H1 (cell line): ENCODE results near the gene RPUSD4. TPM values are rescaled to one million over a fixed set of nuclear protein-coding genes. Genes with fewer than 3 reads are reported as not detected.

Source experiments
- CTCF ChIA-PET: fragments of 300-600 bp; sonication (Branson Sonifier 250); formaldehyde crosslinking; loops from one replicate; lab custom pipeline; 2021; ENCODE audit not compliant: partially characterized antibody; lab: Charles Lee
- POLR2A ChIA-PET: fragments of 300-600 bp; sonication (Branson Sonifier 250); formaldehyde crosslinking; loops from one replicate; lab custom pipeline; 2021; ENCODE audit warnings: inconsistent platforms; ENCODE audit not compliant: partially characterized antibody; lab: Charles Lee
- DNase-seq, 2 experiments: peaks; one replicate each; pipeline versions ENCODE4 v3.0.0 to v3.0.0-alpha.2; 2010 to 2022; ENCODE audit warnings: low spot score in 2 of 2, low read depth in 1 of 2, mixed read lengths in 1 of 2
- FAIRE-seq: peaks from 2 replicates; lab custom pipeline; 2011; peaks lifted over from hg19 to GRCh38; lab: Jason Lieb, UNC
- H2AFZ ChIP-seq: 2 replicates; pipeline ENCODE4 v1.8.1; 2012; ENCODE audit warnings: low read length, inconsistent platforms
- H2AK5ac ChIP-seq: 2 replicates; pipeline ENCODE4 v1.6.1; 2013; ENCODE audit warnings: low read depth, low read length
- H2BK120ac ChIP-seq: replicated peaks from 2 replicates; pipeline ENCODE3; 2013; ENCODE audit warnings: low read depth, low read length, inconsistent platforms
- H2BK12ac ChIP-seq: 2 replicates; pipeline ENCODE4 v1.6.1; 2013; ENCODE audit warnings: low read depth, low read length
- H2BK15ac ChIP-seq: 2 replicates; pipeline ENCODE4 v1.6.1; 2013; ENCODE audit warnings: low read length
- H2BK20ac ChIP-seq: 2 replicates; pipeline ENCODE4 v1.6.1; 2013; ENCODE audit warnings: low read length
- H2BK5ac ChIP-seq: 2 replicates; pipeline ENCODE4 v1.6.1; 2013; ENCODE audit warnings: low read depth, low read length
- H3K14ac ChIP-seq: 2 replicates; pipeline ENCODE4 v1.6.1; 2013; ENCODE audit warnings: inconsistent platforms; ENCODE audit not compliant: insufficient read length
- H3K18ac ChIP-seq: 2 replicates; pipeline ENCODE4 v1.6.1; 2013; ENCODE audit warnings: low read length; ENCODE audit errors: extremely low read depth
- H3K23ac ChIP-seq: 2 replicates; pipeline ENCODE4 v1.6.1; 2013; ENCODE audit warnings: inconsistent platforms; ENCODE audit not compliant: insufficient read length
- H3K23me2 ChIP-seq: 2 replicates; pipeline ENCODE4 v1.6.1; 2013; ENCODE audit warnings: low read depth, low read length
- H3K27ac ChIP-seq: 2 replicates; pipeline ENCODE4 v1.6.1; 2011; ENCODE audit warnings: low read depth, low read length, inconsistent platforms
- H3K27me3 ChIP-seq, 4 experiments: replicated peaks in 1 of 4; 1 replicate in 1 of 4; 2 replicates in 3 of 4; pipeline versions ENCODE4 v1.6.1 to v1.8.1; 2011 to 2013; ENCODE audit warnings: low read length in 3 of 4, mild to moderate bottlenecking in 3 of 4, inconsistent platforms in 2 of 4, mixed read lengths in 2 of 4, moderate library complexity in 1 of 4; ENCODE audit not compliant: control insufficient read depth in 3 of 4, insufficient read depth in 3 of 4; ENCODE audit errors: extremely low read depth in 1 of 4
- H3K36me3 ChIP-seq, 4 experiments: 2 replicates each; pipeline versions ENCODE4 v1.6.1 to v1.8.1; 2011 to 2013; ENCODE audit warnings: mild to moderate bottlenecking in 4 of 4, low read length in 3 of 4, moderate library complexity in 2 of 4, control low read depth in 1 of 4, inconsistent platforms in 1 of 4; ENCODE audit not compliant: insufficient read depth in 4 of 4, control insufficient read depth in 2 of 4
- H3K4ac ChIP-seq: replicated peaks from 2 replicates; pipeline ENCODE3; 2013; ENCODE audit warnings: low read length, low read depth, mixed read lengths, inconsistent platforms; ENCODE audit not compliant: insufficient read length
- H3K4me1 ChIP-seq, 4 experiments: replicated peaks in 1 of 4; 1 replicate in 1 of 4; 2 replicates in 3 of 4; pipeline versions ENCODE4 v1.6.1 to v1.8.1; 2011 to 2013; ENCODE audit warnings: low read length in 3 of 4, inconsistent platforms in 2 of 4, mixed read lengths in 1 of 4; ENCODE audit not compliant: insufficient read depth in 4 of 4, control insufficient read depth in 3 of 4
- H3K4me2 ChIP-seq, 2 experiments: 2 replicates each; pipeline versions ENCODE4 v1.6.1 to v1.8.1; 2011 to 2013; ENCODE audit warnings: low read depth in 2 of 2, low read length in 2 of 2, control low read depth in 1 of 2, inconsistent platforms in 1 of 2, mild to moderate bottlenecking in 1 of 2; ENCODE audit not compliant: insufficient read depth in 1 of 2
- H3K4me3 ChIP-seq, 4 experiments: fragments of 200-600, 300-600 bp in 1 of 4; sonication (generic), shearing (Covaris generic), sonication (Bioruptor Twin) in 1 of 4; 2 replicates each; pipeline versions ENCODE4 v1.5.1 to v1.8.1; 2011 to 2016; ENCODE audit warnings: low read length in 4 of 4, low read depth in 3 of 4, control low read depth in 2 of 4, inconsistent platforms in 2 of 4, mild to moderate bottlenecking in 2 of 4, mixed read lengths in 1 of 4, moderate library complexity in 1 of 4; ENCODE audit not compliant: insufficient read depth in 2 of 4; ENCODE audit errors: extremely low read depth in 1 of 4
- H3K56ac ChIP-seq: replicated peaks from 2 replicates; pipeline ENCODE3; 2013; ENCODE audit warnings: low read depth, mild to moderate bottlenecking, mixed read lengths, low read length, inconsistent platforms; ENCODE audit not compliant: insufficient read length
- H3K79me1 ChIP-seq: 2 replicates; pipeline ENCODE4 v1.6.1; 2013; ENCODE audit warnings: low read depth, low read length, control low read depth
- H3K79me2 ChIP-seq, 2 experiments: 2 replicates each; pipeline versions ENCODE4 v1.6.1 to v1.8.1; 2012 to 2013; ENCODE audit warnings: low read length in 2 of 2, mild to moderate bottlenecking in 2 of 2, inconsistent platforms in 1 of 2; ENCODE audit not compliant: insufficient read depth in 2 of 2, control insufficient read depth in 1 of 2
- H3K9ac ChIP-seq, 4 experiments: replicated peaks in 1 of 4; 1 replicate in 1 of 4; 2 replicates in 3 of 4; pipeline versions ENCODE4 v1.6.1 to v1.8.1; 2011 to 2013; ENCODE audit warnings: low read depth in 3 of 4, low read length in 3 of 4, control low read depth in 2 of 4, mild to moderate bottlenecking in 2 of 4, moderate library complexity in 2 of 4, inconsistent platforms in 1 of 4; ENCODE audit errors: extremely low read depth in 1 of 4
- H3K9me3 ChIP-seq, 2 experiments: 2 replicates each; pipeline versions ENCODE4 v1.6.1 to v1.8.1; 2012 to 2013; ENCODE audit warnings: mild to moderate bottlenecking in 2 of 2, moderate library complexity in 2 of 2, control low read depth in 1 of 2, inconsistent platforms in 1 of 2, low read depth in 1 of 2, low read length in 1 of 2, mixed read lengths in 1 of 2; ENCODE audit not compliant: insufficient read depth in 2 of 2
- H4K20me1 ChIP-seq, 2 experiments: replicated peaks in 1 of 2; 2 replicates each; pipeline versions ENCODE3 to v1.8.1; 2011 to 2013; ENCODE audit warnings: inconsistent platforms in 2 of 2, low read length in 2 of 2, mild to moderate bottlenecking in 1 of 2; ENCODE audit not compliant: insufficient read depth in 2 of 2, control insufficient read depth in 1 of 2
- H4K5ac ChIP-seq: 2 replicates; pipeline ENCODE4 v1.6.1; 2013; ENCODE audit warnings: low read length, low read depth, mixed read lengths, inconsistent platforms; ENCODE audit not compliant: insufficient read length
- H4K8ac ChIP-seq: 2 replicates; pipeline ENCODE4 v1.8.0; 2013; ENCODE audit warnings: mild to moderate bottlenecking, moderate library complexity, low read length, inconsistent platforms; ENCODE audit not compliant: insufficient read depth; ENCODE audit errors: extremely low read depth
- H4K91ac ChIP-seq: replicated peaks from 2 replicates; pipeline ENCODE3; 2013; ENCODE audit warnings: low read length, mixed read lengths, inconsistent platforms; ENCODE audit not compliant: insufficient read length
- EP300 ChIP-seq, 2 experiments: IDR thresholded peaks; 1 replicate in 1 of 2; 2 replicates in 1 of 2; pipeline ENCODE4 v1.6.1; 2011 to 2012; ENCODE audit warnings: low read depth in 2 of 2, low read length in 2 of 2, mild to moderate bottlenecking in 2 of 2, borderline replicate concordance in 1 of 2, inconsistent platforms in 1 of 2, moderate library complexity in 1 of 2
- HDAC2 ChIP-seq, 2 experiments: fragments of 300-600 bp in 1 of 2; sonication (generic) in 1 of 2; IDR thresholded peaks; 2 replicates each; pipeline ENCODE4 v1.6.1; 2011 to 2012; ENCODE audit warnings: low read depth in 2 of 2, low read length in 2 of 2, mild to moderate bottlenecking in 2 of 2, moderate library complexity in 2 of 2, borderline replicate concordance in 1 of 2, inconsistent platforms in 1 of 2
- JUN ChIP-seq: IDR thresholded peaks from 2 replicates; pipeline ENCODE4 v1.6.1; 2011; ENCODE audit warnings: low read depth, mild to moderate bottlenecking, improper control_type of control experiment, low read length
- WGBS, 2 experiments: shearing (Covaris generic) in 1 of 2; methylation state at CpG; one replicate each; pipeline versions ENCODE4 v1.1.6 to v1.1.7; 2013 to 2015; ENCODE audit warnings: low lambda C conversion rate in 2 of 2, mixed read lengths in 2 of 2, inconsistent platforms in 1 of 2, low coverage in 1 of 2, missing lambda C conversion rate in 1 of 2; ENCODE audit not compliant: insufficient replicate concordance in 2 of 2, insufficient coverage in 1 of 2, insufficient read length in 1 of 2; ENCODE audit errors: extremely low coverage in 1 of 2, missing lambda C conversion rate in 1 of 2; 5-methylcytosine and 5-hydroxymethylcytosine counted together
- polyA plus RNA-seq, 7 experiments: library from polyadenylated mRNA; depleted of rRNA in 3 of 7; stranded (reverse) in 5 of 7; unstranded in 2 of 7; fragments of >200 nt in 5 of 7; fragments of 200-250 nt in 2 of 7; gene quantifications; 1 replicate in 5 of 7; 2 replicates in 1 of 7; 4 replicates in 1 of 7; pipeline versions ENCODE4 v1.2.1 to v1.2.3, GENCODE V29; 2011 to 2013; ENCODE audit warnings: missing spikeins in 2 of 7, mixed read lengths in 2 of 7
- total RNA-seq: library from RNA; stranded (reverse); fragmentation: NEBNext Ultra II Directional; extraction: Animal tissue kit (Norgen Biotek cat#: 25700); gene quantifications from 2 replicates; pipeline ENCODE4 v1.2.1, GENCODE V29; 2021

Gene RPUSD4
- total and polyA plus RNA-seq, 2 of the 8 experiments (the other 6 are each of a cell fraction or from before 2014, with no cell fraction given): 36.1 to 50.7 TPM

DNA sequence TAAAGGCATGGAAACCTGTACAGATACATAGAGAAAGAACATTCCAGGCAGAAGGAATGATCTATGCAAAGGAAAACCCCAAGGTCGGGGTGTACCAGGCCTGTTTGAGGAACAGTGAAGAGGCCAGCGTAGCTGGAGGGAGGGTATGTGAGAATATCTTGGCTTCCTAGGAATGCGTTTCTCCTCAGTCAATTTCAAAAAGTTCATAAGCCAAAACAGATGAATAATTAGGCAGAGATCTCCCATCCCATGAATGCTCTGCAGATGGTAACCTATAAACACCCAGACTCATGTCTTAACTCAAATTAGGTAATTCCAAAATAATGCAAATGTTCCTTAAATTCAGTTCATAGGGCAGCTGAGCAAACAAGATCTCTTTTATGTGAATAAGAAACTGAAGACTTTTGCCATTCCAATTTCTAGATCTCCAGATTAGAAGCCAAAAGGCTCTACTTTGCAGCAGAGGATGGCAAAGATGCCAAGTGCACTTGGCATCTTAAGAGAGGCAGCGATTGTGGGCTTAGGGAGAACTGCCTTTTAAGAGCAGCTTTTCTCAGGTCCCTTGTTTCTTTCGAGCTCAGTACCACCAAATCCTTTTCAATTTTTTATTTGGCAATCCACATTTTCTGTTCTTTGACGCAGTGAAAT, 13.3 kb upstream of the RPUSD4 start:
- FAIRE-seq (no peak), DNase-seq (no peak)
- Histone ChIP-seq H3K4me2 (no peak overlapping the region), H3K9me3 (no peaks in the 10 kb centered on the region), H2AFZ (no peak overlapping the region), H3K4me1 (no peaks in the 10 kb centered on the region), H2BK15ac (no peak overlapping the region), H3K9ac (no peak overlapping the region), H3K79me2 (peaks cover 3 to 72% of the 10 kb centered on the region in 2 experiments; a peak in 3 of 4 replicates), H3K23ac (no peak overlapping the region), H2BK5ac (no peak overlapping the region), H2AK5ac (no peak overlapping the region), H3K27me3 (no peaks in the 10 kb centered on the region), H3K79me1 (peaks cover 10% of the 10 kb centered on the region), H4K91ac (no peak overlapping the region), H4K8ac (no peak overlapping the region), H4K5ac (no peak overlapping the region), H3K18ac (no peak overlapping the region), H3K14ac (no peak overlapping the region), H4K20me1 (peaks cover 0 to under 1% of the 10 kb centered on the region in 2 experiments), H3K4ac (no peak overlapping the region), H2BK120ac (no peak overlapping the region), H3K36me3 (peaks cover 0 to 2% (median under 1%) of the 10 kb centered on the region in 4 experiments; a peak in 1 of 8 replicates), H3K23me2 (no peaks in the 10 kb centered on the region), H3K27ac (no peak overlapping the region), H3K4me3 (no peak overlapping the region), H2BK20ac (no peak overlapping the region), H3K56ac (no peak overlapping the region), H2BK12ac (no peak overlapping the region)
- no peak for TF ChIP-seq HDAC2 (IDR thresholded peaks at IDR 0.05; ENCODE audit: borderline replicate concordance in 1 of 2, low read depth in 2 of 2, low read length in 2 of 2)
- no peak for TF ChIP-seq EP300 (IDR thresholded peaks at IDR 0.05; ENCODE audit: borderline replicate concordance in 1 of 2, low read depth in 2 of 2, low read length in 2 of 2)
- TF ChIP-seq JUN: no peak
- WGBS, 2 experiments: 87% methylated on average over 6 of the region's 6 CpGs; no CpG with 5 or more reads in 1 of the 2 experiments
- ChIA-PET CTCF (interaction anchor here (0.5 to 1.3 kb wide), 2 partner anchors 78 to 259 kb away, joined by 3 to 4 read pairs; no protein-coding TSS in a partner anchor), POLR2A (interaction anchor here (0.7 to 1.5 kb wide), 3 partner anchors 13 to 104 kb away, joined by 3 to 7 read pairs (median 6); partner anchors contain the start of genes FAM118B and RPUSD4)
